ENCODE data around the gene SERBP1.
"Not testable (repeated sequence)": the region's sequence is repeated elsewhere in the genome, so short reads cannot be mapped to it uniquely, and the experiment has no call there.

SERBP1 gene

GRCh38 chr1:67458663-67459062 lies 28.5 kb upstream of the SERBP1 start:
- no peak overlapping the region for H3K4me3 ChIP-seq (ENCODE audit: low read length)

GRCh38 chr1:67457247-67457646 lies 27.0 kb upstream of the SERBP1 start:
- H3K4me3 ChIP-seq (ENCODE audit: low read length), result no peak overlapping the region
- TF ChIP-seq ZNF274 (IDR thresholded peaks at IDR 0.05; ENCODE audit: low read depth, low read length), result no peak

More at GRCh38 chr1:67458663-67459062, 28.5 kb upstream of the SERBP1 start:
- no peak for TF ChIP-seq ZNF274 (IDR thresholded peaks at IDR 0.05; ENCODE audit: low read depth, low read length)

- TF ChIP-seq ZNF274 (IDR thresholded peaks at IDR 0.05; ENCODE audit: low read depth, low read length), result no peak
- no peak overlapping the region for H3K4me3 ChIP-seq (ENCODE audit: low read length)
These were observed 21.6 kb upstream of the SERBP1 start for GRCh38 chr1:67451815-67452214.

GRCh38 chr1:67451356-67451755 lies 21.2 kb upstream of the SERBP1 start:
- no peak for TF ChIP-seq ZNF274 (IDR thresholded peaks at IDR 0.05; ENCODE audit: low read depth, low read length)

GRCh38 chr1:67446893-67447292 lies 16.7 kb upstream of the SERBP1 start:
- no peak for TF ChIP-seq ZNF274 (IDR thresholded peaks at IDR 0.05; ENCODE audit: low read depth, low read length)
- no peak overlapping the region for H3K4me3 ChIP-seq (ENCODE audit: low read length)

More at GRCh38 chr1:67451356-67451755, 21.2 kb upstream of the SERBP1 start:
- H3K4me3 ChIP-seq (ENCODE audit: low read length), result no peak overlapping the region

- H3K4me3 ChIP-seq (ENCODE audit: low read length), result not testable (repeated sequence)
These were observed 15.8 kb upstream of the SERBP1 start for GRCh38 chr1:67446014-67446413.

- no peak for TF ChIP-seq ZNF274 (IDR thresholded peaks at IDR 0.05; ENCODE audit: low read depth, low read length)
- no peak overlapping the region for H3K4me3 ChIP-seq (ENCODE audit: low read length)
These were observed 11.6 kb upstream of the SERBP1 start for GRCh38 chr1:67441739-67442281.

- H3K4me3 ChIP-seq (ENCODE audit: low read length), result no peak overlapping the region
- no peak for TF ChIP-seq ZNF274 (IDR thresholded peaks at IDR 0.05; ENCODE audit: low read depth, low read length)
These were observed 11.0 kb upstream of the SERBP1 start for GRCh38 chr1:67441183-67441582.

GRCh38 chr1:67440339-67440738 lies 10.1 kb upstream of the SERBP1 start:
- no peak for TF ChIP-seq ZNF274 (IDR thresholded peaks at IDR 0.05; ENCODE audit: low read depth, low read length)

GRCh38 chr1:67439277-67440029 lies 9.3 kb upstream of the SERBP1 start:
- H3K4me3 ChIP-seq (ENCODE audit: low read length), result no peak overlapping the region
- TF ChIP-seq ZNF274 (IDR thresholded peaks at IDR 0.05; ENCODE audit: low read depth, low read length), result no peak

More at GRCh38 chr1:67440339-67440738, 10.1 kb upstream of the SERBP1 start:
- no peak overlapping the region for H3K4me3 ChIP-seq (ENCODE audit: low read length)

- TF ChIP-seq ZNF274 (IDR thresholded peaks at IDR 0.05; ENCODE audit: low read depth, low read length), result no peak
- H3K4me3 ChIP-seq (ENCODE audit: low read length), result no peak overlapping the region
These were observed 7.8 kb upstream of the SERBP1 start for GRCh38 chr1:67437961-67438360.

- TF ChIP-seq ZNF274 (IDR thresholded peaks at IDR 0.05; ENCODE audit: low read depth, low read length), result no peak
- no peak overlapping the region for H3K4me3 ChIP-seq (ENCODE audit: low read length)
These were observed 6.4 kb upstream of the SERBP1 start for GRCh38 chr1:67436511-67437055.

- TF ChIP-seq ZNF274 (IDR thresholded peaks at IDR 0.05; ENCODE audit: low read depth, low read length), result no peak
- H3K4me3 ChIP-seq (ENCODE audit: low read length), result no peak overlapping the region
These were observed 4.3 kb upstream of the SERBP1 start for GRCh38 chr1:67434491-67434890.

GRCh38 chr1:67433837-67434236 lies 3.6 kb upstream of the SERBP1 start:
- no peak overlapping the region for H3K4me3 ChIP-seq (ENCODE audit: low read length)
- no peak for TF ChIP-seq ZNF274 (IDR thresholded peaks at IDR 0.05; ENCODE audit: low read depth, low read length)

- TF ChIP-seq ZNF274 (IDR thresholded peaks at IDR 0.05; ENCODE audit: low read depth, low read length), result no peak
- H3K4me3 ChIP-seq (ENCODE audit: low read length), result no peak overlapping the region
These were observed 2.5 kb upstream of the SERBP1 start for GRCh38 chr1:67432745-67433144.
